Choroid plexus epithelial cell (primary cell): ENCODE measurements around the gene DDX23.
"Not testable (repeated sequence)": the region's sequence is repeated elsewhere in the genome, so short reads cannot be mapped to it uniquely, and the experiment has no call there.

Experiments
- DNase-seq: peaks from one replicate; pipeline ENCODE4 v3.0.0-alpha.2; 2010; ENCODE audit warnings: low read depth
- H3K4me3 ChIP-seq: 2 replicates; pipeline ENCODE4 v1.5.1; 2011; ENCODE audit warnings: low read depth, mild to moderate bottlenecking, control low read depth, low read length, moderate library complexity
- TF ChIP-seq, protein P1 (sequence below): conservative IDR thresholded peaks from 2 replicates; pipeline ENCODE4 v1.5.1; 2011; ENCODE audit warnings: low read depth, mild to moderate bottlenecking, control low read depth, inconsistent platforms, low read length, moderate library complexity

DDX23 gene

GRCh38 chr12:48863291-48863690 is 11.3 kb upstream of the DDX23 start:
- H3K4me3 ChIP-seq, result no peak overlapping the region
- DNase-seq, result no peak
- TF ChIP-seq, protein P1, sequence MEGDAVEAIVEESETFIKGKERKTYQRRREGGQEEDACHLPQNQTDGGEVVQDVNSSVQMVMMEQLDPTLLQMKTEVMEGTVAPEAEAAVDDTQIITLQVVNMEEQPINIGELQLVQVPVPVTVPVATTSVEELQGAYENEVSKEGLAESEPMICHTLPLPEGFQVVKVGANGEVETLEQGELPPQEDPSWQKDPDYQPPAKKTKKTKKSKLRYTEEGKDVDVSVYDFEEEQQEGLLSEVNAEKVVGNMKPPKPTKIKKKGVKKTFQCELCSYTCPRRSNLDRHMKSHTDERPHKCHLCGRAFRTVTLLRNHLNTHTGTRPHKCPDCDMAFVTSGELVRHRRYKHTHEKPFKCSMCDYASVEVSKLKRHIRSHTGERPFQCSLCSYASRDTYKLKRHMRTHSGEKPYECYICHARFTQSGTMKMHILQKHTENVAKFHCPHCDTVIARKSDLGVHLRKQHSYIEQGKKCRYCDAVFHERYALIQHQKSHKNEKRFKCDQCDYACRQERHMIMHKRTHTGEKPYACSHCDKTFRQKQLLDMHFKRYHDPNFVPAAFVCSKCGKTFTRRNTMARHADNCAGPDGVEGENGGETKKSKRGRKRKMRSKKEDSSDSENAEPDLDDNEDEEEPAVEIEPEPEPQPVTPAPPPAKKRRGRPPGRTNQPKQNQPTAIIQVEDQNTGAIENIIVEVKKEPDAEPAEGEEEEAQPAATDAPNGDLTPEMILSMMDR, result no peak

- TF ChIP-seq, protein P1, result no peak
- no peak overlapping the region for H3K4me3 ChIP-seq
Measured at GRCh38 chr12:48862760-48863159, 10.8 kb upstream of the DDX23 start.

GRCh38 chr12:48861111-48861510 is 9.1 kb upstream of the DDX23 start:
- no peak for DNase-seq
- TF ChIP-seq, protein P1, result no peak
- H3K4me3 ChIP-seq, result no peak overlapping the region

More at GRCh38 chr12:48862760-48863159, 10.8 kb upstream of the DDX23 start:
- DNase-seq, result no peak

DNA sequence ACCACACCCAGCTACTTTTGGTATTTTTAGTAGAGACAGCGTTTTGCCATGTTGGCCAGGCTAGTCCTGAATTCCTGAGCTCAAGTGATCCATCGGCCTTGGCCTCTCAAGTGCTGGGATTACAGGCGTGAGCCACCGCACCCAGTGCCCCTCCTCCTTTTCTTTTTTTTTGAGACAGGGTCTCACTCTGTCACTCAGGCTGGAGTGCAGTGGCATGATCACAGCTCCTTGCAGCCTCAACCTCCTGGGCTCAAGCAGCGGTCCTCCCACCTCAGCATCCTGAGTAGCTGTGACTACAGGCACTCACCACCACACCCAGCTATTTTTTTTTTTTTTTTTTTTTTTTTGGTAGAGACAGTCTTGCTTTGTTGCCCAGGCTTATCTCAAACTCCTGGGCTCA is 8.3 kb upstream of the DDX23 start:
- H3K4me3 ChIP-seq, DNase-seq: not testable (repeated sequence)

DNA sequence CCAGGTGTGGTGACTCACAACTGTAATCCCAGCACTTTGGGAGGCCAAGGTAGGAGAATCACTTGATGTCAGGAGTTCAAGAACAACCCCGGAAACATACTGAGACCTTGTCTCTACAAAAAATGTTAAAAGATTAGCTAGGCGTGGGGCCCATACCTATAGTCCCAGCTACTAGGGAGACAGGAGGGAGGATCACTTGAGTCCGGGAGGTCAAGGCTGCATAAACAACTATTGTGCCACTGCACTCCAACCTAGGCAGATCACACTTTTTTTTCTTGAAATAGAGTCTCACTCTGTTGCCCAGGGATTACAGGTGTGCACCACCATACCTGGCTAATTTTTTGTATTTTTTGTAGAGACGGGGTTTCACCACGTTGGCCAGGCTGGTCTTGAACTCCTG is 7.6 kb upstream of the DDX23 start:
- H3K4me3 ChIP-seq, result no peak overlapping the region
- TF ChIP-seq, protein P1, result no peak
- no peak for DNase-seq

GRCh38 chr12:48858043-48858442 is 6.1 kb upstream of the DDX23 start:
- TF ChIP-seq, protein P1, result no peak
- no peak overlapping the region for H3K4me3 ChIP-seq
- DNase-seq, result no peak

DNA sequence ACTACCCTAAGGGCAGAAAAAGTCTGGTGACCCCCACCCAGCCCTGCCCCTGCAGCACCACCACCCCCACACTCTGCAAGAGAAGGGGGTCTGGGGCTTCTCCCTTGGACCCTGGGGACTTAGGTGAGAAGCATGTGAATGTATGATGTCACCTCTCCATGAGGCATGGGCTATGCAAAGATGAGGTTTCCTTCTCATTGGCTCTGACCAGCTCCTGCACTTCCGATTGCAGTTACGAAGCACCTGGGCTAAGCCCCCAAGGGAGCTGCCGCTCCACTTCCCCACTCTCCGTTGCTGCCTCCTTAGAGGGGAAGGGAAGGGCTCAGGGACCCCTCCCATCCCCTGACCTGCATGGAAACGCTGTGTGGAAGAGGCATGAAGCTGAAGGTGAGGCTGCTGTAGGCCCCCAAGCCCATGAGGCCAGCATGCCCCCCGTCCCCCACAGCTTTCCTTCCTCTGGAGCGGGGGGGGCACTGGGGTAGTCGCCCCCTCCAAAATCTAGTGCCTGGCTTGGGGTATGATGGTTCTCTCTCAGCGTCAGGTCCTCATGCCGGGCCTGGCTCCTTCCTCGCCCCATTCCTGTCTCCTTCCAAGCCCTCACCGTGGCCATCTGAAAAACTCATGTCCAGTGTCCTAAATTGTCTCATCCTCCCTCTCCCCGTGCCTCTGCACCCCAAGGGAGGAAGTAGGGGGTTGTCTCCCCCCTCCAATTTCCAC is 5.5 kb upstream of the DDX23 start:
- no peak overlapping the region for H3K4me3 ChIP-seq
- TF ChIP-seq, protein P1, result no peak
- no peak for DNase-seq

GRCh38 chr12:48856379-48856778 is 4.4 kb upstream of the DDX23 start:
- TF ChIP-seq, protein P1, result no peak

GRCh38 chr12:48854932-48855331 is 3.0 kb upstream of the DDX23 start:
- DNase-seq, H3K4me3 ChIP-seq: not testable (repeated sequence)

More at GRCh38 chr12:48856379-48856778, 4.4 kb upstream of the DDX23 start:
- DNase-seq, result no peak
- no peak overlapping the region for H3K4me3 ChIP-seq
